GM18519 (cell line): Measurements from ENCODE around the gene FOXD1.

Source experiments
- ATAC-seq: cut with Tn5 transposase; IDR thresholded peaks from one replicate; pipeline ENCODE4 v1.9.1; 2021; ENCODE audit warnings: mild to moderate bottlenecking, moderate library complexity; ENCODE audit not compliant: unreplicated experiment, low FRiP score

Gene FOXD1

GRCh38 chr5:73442231-73442811, 6.3 kb downstream of the FOXD1 start:
- no peak for ATAC-seq

DNA sequence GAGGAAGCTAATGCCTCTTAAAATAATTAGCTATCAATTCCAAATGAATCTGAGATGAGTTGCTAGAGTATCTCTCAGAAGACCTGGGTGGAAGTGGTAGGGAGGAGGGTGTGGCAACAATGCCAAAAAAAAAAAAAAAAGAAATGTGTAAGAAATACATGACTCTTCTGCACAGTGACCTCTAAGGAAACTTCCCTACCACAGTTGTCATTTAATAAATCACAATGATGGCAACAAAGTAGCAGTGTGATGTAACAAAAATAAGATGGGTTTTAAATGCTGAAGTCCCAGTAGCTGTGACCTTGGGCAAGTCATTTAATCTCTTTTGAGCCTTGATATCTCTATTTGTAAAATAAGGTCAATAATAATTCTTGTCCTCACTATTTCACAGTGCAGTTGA, 7.2 kb downstream of the FOXD1 start:
- no peak for ATAC-seq

GRCh38 chr5:73440262-73440661, 8.3 kb downstream of the FOXD1 start:
- no peak for ATAC-seq

DNA sequence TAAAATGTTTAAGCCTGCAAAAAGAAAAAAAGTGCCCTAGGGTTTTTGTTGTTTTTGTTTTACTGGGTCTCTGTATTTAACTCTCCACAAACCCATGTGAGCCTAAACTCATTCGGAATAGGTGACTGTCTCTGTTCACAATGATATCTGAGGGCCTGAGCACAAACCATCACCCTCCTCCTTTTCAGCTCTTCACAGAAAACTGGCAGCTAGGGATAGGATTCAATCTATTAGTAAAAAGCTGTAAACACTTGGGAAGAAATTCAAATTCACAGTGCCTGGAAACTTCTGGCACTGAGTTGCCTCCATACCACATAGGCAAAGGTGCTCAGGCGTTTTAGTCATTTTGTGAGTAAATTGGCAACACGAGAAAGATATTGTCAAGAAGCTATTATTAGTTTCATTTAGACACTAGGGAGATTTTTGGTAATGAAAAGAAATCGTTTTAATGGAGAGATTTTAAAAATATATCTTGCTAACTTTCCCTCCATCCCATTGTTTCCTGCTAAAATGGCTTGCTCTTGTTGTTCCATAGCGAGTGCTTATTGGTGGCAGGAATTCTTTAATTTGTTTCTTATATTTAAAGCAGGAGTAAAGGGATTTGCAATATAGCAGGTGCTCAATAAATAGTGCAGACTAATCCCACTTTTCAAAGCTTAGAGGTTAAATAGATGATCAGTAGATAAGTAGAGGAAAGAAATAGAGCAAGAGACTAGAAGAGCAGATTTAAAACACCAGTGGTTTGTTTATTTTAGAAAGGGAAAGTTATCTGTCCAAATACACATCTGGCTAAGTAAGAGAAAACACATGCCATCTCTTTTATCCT, 9.7 kb downstream of the FOXD1 start:
- ATAC-seq: no peak

GRCh38 chr5:73437777-73438644, 10.6 kb downstream of the FOXD1 start:
- no peak for ATAC-seq

GRCh38 chr5:73437101-73437776, 11.3 kb downstream of the FOXD1 start:
- no peak for ATAC-seq

DNA sequence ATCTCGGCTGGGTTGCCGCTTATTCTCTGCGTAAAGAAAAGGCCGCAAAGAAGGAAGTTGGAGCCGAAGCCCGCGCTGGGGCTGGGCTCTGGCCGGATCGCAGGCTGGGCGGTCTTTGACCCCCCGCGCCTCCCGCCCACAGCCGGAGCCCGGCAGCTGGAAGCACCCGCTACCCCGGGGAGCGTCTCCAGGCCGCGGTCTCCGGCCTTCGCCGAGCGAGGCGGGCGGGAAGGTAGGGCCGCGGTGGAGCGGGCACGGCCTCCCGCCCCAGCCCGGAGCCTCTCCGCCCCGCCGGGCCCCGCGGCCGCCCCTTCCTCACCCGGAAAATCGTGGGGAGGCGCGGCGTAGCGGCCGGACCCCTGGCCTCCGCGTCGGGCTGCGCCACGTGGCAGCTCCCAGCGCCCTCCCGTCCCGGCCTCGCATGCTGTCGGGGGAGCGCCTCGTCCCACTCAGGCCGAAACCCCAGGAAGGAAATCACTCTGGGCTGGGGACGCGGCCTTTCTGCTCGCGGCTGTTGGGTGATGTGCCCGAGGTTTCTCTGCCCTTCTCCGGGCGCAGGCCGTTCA, 12.0 kb downstream of the FOXD1 start:
- ATAC-seq: no peak

- ATAC-seq: no peak
Observed at GRCh38 chr5:73435759-73436534, 12.6 kb downstream of the FOXD1 start.

DNA sequence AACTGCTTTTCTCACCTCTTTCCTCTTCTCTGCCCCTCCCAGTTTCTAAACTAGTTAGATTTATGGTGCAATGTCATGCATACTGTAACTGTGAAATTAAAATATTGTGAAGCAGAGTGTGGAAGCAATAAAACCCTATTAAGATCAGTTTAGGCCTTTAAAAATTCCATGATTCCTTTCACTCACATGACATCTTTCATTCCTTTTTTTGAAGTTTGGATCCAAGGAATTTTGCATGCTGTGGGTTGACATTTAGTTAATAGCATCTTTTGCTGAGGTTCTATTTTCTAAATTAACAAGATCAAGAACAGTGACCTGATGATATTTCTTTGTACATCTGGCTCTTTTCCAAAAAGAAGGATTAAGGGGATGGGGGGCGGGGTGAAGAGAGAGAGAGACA, 13.7 kb downstream of the FOXD1 start:
- no peak for ATAC-seq

- ATAC-seq: no peak
Observed at GRCh38 chr5:73434461-73434860, 14.1 kb downstream of the FOXD1 start.

DNA sequence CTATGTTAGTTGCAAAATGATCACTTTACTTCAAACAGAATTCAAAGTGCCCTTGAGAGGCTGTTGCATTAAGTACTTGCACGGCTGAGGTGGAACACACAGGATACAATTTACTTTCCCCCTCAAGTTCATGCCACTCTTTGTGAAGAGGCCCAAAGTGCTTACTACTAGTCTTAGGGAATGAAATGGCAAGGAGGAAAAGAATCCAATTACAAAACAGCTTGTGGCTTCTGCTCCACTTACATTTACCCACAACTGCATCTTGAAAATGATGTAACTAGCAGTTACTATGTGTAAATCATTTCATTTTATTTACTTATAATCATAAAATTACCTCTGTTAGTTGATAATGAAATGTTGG, 14.6 kb downstream of the FOXD1 start:
- ATAC-seq: no peak

DNA sequence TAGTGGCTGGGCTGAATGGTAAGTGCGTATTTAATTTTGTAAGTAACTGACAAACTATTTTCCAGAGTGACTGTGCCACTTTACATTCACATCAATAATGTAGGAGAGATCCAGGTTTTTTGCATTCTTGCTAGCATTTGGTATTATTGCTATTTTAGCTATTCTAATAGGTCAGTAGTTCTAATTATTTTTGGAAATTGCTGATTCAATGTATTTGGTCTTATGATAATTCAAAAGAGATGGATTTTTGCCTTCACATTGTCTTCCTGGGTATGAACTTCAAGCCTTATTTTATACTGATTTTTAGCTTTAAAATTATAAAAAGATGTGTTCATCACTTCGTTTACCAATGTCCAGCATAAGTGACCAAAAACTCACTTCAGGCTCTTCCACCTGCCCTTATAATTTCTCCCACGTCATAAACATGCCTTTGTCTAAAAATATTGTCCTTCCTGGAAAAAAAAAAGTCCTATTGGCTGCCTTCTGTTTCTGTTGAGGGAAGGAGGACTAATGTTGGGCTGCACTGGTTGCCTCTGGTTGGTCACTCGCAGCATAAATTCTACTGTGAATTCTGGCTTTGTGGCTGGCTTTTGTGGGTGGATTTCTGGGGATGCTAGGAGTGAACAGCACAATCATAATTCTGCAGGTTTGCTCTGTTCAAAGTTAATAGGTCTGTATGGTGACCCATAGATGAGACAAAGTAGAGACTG, 15.2 kb downstream of the FOXD1 start:
- no peak for ATAC-seq

DNA sequence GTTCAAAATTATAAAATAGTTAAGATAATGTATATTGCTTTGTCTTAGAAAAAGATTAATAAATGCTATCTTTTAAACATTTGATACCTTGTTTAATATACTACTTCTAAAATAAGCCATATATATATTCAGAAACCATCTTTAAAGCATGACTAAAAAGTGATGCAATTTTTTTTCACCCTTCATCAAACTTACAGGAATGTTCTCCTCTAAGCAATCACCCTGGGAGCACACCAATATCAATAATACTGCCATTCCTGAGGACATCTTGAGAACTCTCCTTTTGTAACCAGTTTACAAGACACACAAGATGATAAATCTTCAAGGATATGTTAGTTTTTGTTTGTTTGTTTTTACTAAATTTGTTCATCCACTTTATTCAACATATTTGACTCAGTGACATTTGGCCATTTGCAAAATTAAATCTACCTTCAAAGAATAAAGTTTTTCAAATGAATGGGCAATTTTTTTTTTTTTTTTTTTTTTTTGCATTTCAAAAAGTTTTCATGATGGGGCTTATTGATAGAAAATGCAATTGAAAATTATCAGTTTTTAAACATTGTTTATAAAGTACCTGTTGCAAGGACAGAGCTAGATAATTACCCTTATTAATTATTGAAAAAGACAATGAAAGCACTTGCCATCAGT, 17.2 kb downstream of the FOXD1 start:
- ATAC-seq: no peak

DNA sequence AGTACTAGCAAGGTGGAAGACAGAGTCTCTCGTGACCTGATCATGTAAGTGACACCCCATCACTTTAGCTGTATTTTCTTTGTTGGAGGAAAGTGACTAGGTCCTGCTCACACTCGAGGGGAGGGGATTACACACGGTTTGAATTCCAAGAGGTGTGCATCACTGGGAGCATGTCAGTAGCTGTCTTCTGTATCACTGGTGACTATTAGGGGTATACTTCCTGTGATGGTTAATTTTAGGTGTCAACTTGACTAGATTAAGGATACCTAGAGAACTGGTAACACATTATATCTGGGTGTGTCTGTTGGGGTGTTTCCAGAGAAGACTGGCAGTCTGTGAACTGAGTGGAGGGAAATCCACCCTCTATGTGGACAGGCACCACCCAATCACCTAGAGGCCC, 22.5 kb downstream of the FOXD1 start:
- ATAC-seq: no peak

- ATAC-seq: no peak
Observed at GRCh38 chr5:73424556-73424977, 24.0 kb downstream of the FOXD1 start.

DNA sequence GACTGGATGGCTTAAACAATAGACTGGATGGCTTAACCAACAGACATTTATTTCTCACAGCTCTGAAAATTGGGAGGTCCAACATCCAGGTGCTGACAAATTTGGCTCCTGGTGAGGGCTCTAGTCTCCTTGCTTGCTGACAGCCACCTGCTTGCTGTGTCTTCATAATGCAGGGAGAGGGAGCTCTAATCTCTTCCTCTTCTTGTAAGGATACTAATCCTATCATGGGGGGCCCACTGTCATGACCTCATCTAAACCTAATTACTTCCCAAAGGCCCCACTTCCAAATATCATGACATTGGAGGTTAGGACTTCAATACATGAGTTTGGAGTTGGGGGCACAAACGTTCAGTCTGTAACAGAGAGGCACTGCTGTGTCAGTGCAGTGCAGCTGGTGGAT, 26.4 kb downstream of the FOXD1 start:
- ATAC-seq: no peak

GRCh38 chr5:73420666-73421065, 27.9 kb downstream of the FOXD1 start:
- ATAC-seq: no peak

DNA sequence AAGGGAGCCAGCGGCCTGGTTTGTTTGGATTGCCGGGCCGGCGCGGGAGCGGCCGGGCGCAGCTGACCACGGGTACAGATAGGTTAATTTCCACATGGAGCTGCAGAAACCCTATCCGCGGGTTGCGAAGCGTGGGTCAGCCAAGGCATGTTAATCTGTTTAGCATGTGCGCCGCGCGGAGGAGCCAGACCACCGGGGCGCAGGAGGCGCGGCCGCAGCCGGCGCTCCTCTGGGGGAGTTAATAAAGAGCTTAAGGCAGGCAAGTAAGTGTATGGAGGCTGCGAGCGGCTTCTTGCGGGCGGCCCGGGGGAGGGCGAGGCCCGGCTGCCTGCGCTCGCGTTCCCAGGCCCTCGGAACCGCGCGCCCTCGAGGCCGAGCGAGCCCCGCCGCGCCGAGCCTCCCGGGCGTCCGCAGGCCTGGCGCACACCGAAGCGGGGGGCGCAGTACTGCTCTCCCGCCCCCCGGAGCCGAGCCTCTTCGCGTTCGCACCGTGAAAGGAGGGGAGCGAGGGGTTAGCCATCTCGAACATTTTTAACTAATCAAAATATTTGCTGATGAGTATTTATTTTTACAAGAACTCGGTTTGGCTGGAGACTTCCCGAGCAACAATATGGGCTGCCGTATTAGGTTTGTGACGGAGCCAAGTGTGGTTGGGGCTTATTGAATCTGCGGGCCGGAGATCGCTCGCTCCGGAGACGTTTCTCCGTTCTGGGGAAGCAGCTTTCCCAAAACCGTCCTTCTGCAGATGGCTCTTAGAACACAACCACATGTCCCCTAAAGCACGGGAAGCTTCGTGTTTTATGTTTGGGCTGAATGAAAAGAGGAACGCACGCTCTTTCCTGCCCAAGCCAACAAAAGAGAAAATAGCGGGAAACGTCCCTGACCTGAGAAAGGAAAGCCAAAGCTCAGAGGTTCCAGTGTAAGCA, 28.8 kb downstream of the FOXD1 start:
- ATAC-seq: no peak
